ENCODE measurements around the gene FRAT1.

DNA sequence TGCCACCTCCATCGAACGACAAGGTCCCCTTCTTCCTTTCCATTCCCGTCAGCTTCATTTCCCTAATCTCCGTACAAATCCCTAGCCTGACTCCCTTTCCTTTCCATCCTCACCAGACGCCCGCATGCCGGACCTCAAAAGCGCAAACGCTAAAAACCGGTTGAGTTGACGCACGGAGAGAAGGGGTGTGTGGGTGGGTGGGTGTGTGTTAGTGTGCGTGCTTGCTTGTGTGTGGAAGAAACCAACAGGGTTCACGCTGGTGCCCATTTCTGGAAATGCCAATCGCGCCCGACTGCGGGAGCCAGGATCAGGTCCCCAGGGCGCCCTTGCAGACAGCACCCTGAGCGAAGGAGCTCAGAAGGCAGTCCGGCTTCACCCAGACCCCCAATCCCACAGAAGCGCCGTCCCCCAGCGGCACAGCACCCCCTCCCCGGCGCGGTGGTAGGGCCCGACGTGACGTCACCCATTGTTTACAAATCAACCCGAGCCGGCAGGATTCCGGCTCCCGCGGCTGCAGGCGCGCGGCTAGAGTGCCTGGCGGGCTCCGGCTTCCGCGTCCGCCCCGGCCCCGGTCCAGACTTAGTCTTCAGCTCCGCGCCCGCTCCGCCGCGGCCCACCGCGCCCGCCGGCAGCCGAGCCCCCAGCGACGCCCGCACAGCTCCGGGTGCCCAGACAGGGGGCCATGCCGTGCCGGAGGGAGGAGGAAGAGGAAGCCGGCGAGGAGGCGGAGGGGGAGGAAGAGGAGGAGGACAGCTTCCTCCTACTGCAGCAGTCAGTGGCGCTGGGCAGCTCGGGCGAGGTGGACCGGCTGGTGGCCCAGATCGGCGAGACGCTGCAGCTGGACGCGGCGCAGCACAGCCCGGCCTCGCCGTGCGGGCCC, at the start of gene FRAT1:
- TF ChIP-seq, protein P1, sequence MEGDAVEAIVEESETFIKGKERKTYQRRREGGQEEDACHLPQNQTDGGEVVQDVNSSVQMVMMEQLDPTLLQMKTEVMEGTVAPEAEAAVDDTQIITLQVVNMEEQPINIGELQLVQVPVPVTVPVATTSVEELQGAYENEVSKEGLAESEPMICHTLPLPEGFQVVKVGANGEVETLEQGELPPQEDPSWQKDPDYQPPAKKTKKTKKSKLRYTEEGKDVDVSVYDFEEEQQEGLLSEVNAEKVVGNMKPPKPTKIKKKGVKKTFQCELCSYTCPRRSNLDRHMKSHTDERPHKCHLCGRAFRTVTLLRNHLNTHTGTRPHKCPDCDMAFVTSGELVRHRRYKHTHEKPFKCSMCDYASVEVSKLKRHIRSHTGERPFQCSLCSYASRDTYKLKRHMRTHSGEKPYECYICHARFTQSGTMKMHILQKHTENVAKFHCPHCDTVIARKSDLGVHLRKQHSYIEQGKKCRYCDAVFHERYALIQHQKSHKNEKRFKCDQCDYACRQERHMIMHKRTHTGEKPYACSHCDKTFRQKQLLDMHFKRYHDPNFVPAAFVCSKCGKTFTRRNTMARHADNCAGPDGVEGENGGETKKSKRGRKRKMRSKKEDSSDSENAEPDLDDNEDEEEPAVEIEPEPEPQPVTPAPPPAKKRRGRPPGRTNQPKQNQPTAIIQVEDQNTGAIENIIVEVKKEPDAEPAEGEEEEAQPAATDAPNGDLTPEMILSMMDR (CRISPR knock-in tag; IDR thresholded peaks at IDR 0.05) = no peak
- TF ChIP-seq, protein P2, sequence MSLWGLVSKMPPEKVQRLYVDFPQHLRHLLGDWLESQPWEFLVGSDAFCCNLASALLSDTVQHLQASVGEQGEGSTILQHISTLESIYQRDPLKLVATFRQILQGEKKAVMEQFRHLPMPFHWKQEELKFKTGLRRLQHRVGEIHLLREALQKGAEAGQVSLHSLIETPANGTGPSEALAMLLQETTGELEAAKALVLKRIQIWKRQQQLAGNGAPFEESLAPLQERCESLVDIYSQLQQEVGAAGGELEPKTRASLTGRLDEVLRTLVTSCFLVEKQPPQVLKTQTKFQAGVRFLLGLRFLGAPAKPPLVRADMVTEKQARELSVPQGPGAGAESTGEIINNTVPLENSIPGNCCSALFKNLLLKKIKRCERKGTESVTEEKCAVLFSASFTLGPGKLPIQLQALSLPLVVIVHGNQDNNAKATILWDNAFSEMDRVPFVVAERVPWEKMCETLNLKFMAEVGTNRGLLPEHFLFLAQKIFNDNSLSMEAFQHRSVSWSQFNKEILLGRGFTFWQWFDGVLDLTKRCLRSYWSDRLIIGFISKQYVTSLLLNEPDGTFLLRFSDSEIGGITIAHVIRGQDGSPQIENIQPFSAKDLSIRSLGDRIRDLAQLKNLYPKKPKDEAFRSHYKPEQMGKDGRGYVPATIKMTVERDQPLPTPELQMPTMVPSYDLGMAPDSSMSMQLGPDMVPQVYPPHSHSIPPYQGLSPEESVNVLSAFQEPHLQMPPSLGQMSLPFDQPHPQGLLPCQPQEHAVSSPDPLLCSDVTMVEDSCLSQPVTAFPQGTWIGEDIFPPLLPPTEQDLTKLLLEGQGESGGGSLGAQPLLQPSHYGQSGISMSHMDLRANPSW (CRISPR knock-in tag; IDR thresholded peaks at IDR 0.05; ENCODE audit: borderline replicate concordance) = peak; percentile 62; the same call in 1 of the 2 replicates
- TF ChIP-seq CHCHD3 (CRISPR knock-in tag; IDR thresholded peaks at IDR 0.05) = no peak
- TF ChIP-seq, protein P3, sequence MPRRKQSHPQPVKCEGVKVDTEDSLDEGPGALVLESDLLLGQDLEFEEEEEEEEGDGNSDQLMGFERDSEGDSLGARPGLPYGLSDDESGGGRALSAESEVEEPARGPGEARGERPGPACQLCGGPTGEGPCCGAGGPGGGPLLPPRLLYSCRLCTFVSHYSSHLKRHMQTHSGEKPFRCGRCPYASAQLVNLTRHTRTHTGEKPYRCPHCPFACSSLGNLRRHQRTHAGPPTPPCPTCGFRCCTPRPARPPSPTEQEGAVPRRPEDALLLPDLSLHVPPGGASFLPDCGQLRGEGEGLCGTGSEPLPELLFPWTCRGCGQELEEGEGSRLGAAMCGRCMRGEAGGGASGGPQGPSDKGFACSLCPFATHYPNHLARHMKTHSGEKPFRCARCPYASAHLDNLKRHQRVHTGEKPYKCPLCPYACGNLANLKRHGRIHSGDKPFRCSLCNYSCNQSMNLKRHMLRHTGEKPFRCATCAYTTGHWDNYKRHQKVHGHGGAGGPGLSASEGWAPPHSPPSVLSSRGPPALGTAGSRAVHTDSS (CRISPR knock-in tag; conservative IDR thresholded peaks at IDR 0.05) = no peak
- TF ChIP-seq ZNF644 (CRISPR knock-in tag; IDR thresholded peaks at IDR 0.05; ENCODE audit: low read depth) = no peak
- TF ChIP-seq HOXD1 (CRISPR knock-in tag; IDR thresholded peaks at IDR 0.05) = no peak
- TF ChIP-seq, protein P4, sequence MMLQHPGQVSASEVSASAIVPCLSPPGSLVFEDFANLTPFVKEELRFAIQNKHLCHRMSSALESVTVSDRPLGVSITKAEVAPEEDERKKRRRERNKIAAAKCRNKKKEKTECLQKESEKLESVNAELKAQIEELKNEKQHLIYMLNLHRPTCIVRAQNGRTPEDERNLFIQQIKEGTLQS (CRISPR knock-in tag; IDR thresholded peaks at IDR 0.05) = 0 out of 2 replicates have a peak, but pooled peaks have one; percentile 33
- no peak for TF ChIP-seq POLR2AphosphoS2 (IDR thresholded peaks at IDR 0.05; ENCODE audit: low read depth, low read length)

Measured in HepG2 (cell line).